H1 (cell line): ENCODE measurements around the gene ABCC11. TPM values are rescaled to one million over a fixed set of nuclear protein-coding genes. Genes with fewer than 3 reads are reported as not detected.

ENCODE experiments used
- CTCF ChIA-PET: fragments of 300-600 bp; sonication (Branson Sonifier 250); formaldehyde crosslinking; loops from one replicate; lab custom pipeline; 2021; ENCODE audit not compliant: partially characterized antibody; lab: Charles Lee
- POLR2A ChIA-PET: fragments of 300-600 bp; sonication (Branson Sonifier 250); formaldehyde crosslinking; loops from one replicate; lab custom pipeline; 2021; ENCODE audit warnings: inconsistent platforms; ENCODE audit not compliant: partially characterized antibody; lab: Charles Lee
- DNase-seq, 2 experiments: peaks; one replicate each; pipeline versions ENCODE4 v3.0.0 to v3.0.0-alpha.2; 2010 to 2022; ENCODE audit warnings: low spot score in 2 of 2, low read depth in 1 of 2, mixed read lengths in 1 of 2
- FAIRE-seq: peaks from 2 replicates; lab custom pipeline; 2011; peaks lifted over from hg19 to GRCh38; lab: Jason Lieb, UNC
- H2AFZ ChIP-seq: 2 replicates; pipeline ENCODE4 v1.8.1; 2012; ENCODE audit warnings: low read length, inconsistent platforms
- H2AK5ac ChIP-seq: 2 replicates; pipeline ENCODE4 v1.6.1; 2013; ENCODE audit warnings: low read depth, low read length
- H2BK120ac ChIP-seq: replicated peaks from 2 replicates; pipeline ENCODE3; 2013; ENCODE audit warnings: low read depth, low read length, inconsistent platforms
- H2BK12ac ChIP-seq: 2 replicates; pipeline ENCODE4 v1.6.1; 2013; ENCODE audit warnings: low read depth, low read length
- H2BK15ac ChIP-seq: 2 replicates; pipeline ENCODE4 v1.6.1; 2013; ENCODE audit warnings: low read length
- H2BK20ac ChIP-seq: 2 replicates; pipeline ENCODE4 v1.6.1; 2013; ENCODE audit warnings: low read length
- H2BK5ac ChIP-seq: 2 replicates; pipeline ENCODE4 v1.6.1; 2013; ENCODE audit warnings: low read depth, low read length
- H3K14ac ChIP-seq: 2 replicates; pipeline ENCODE4 v1.6.1; 2013; ENCODE audit warnings: inconsistent platforms; ENCODE audit not compliant: insufficient read length
- H3K18ac ChIP-seq: 2 replicates; pipeline ENCODE4 v1.6.1; 2013; ENCODE audit warnings: low read length; ENCODE audit errors: extremely low read depth
- H3K23ac ChIP-seq: 2 replicates; pipeline ENCODE4 v1.6.1; 2013; ENCODE audit warnings: inconsistent platforms; ENCODE audit not compliant: insufficient read length
- H3K23me2 ChIP-seq: 2 replicates; pipeline ENCODE4 v1.6.1; 2013; ENCODE audit warnings: low read depth, low read length
- H3K27ac ChIP-seq: 2 replicates; pipeline ENCODE4 v1.6.1; 2011; ENCODE audit warnings: low read depth, low read length, inconsistent platforms
- H3K27me3 ChIP-seq, 4 experiments: replicated peaks in 1 of 4; 1 replicate in 1 of 4; 2 replicates in 3 of 4; pipeline versions ENCODE4 v1.6.1 to v1.8.1; 2011 to 2013; ENCODE audit warnings: low read length in 3 of 4, mild to moderate bottlenecking in 3 of 4, inconsistent platforms in 2 of 4, mixed read lengths in 2 of 4, moderate library complexity in 1 of 4; ENCODE audit not compliant: control insufficient read depth in 3 of 4, insufficient read depth in 3 of 4; ENCODE audit errors: extremely low read depth in 1 of 4
- H3K36me3 ChIP-seq, 4 experiments: 2 replicates each; pipeline versions ENCODE4 v1.6.1 to v1.8.1; 2011 to 2013; ENCODE audit warnings: mild to moderate bottlenecking in 4 of 4, low read length in 3 of 4, moderate library complexity in 2 of 4, control low read depth in 1 of 4, inconsistent platforms in 1 of 4; ENCODE audit not compliant: insufficient read depth in 4 of 4, control insufficient read depth in 2 of 4
- H3K4ac ChIP-seq: replicated peaks from 2 replicates; pipeline ENCODE3; 2013; ENCODE audit warnings: low read length, low read depth, mixed read lengths, inconsistent platforms; ENCODE audit not compliant: insufficient read length
- H3K4me1 ChIP-seq, 4 experiments: replicated peaks in 1 of 4; 1 replicate in 1 of 4; 2 replicates in 3 of 4; pipeline versions ENCODE4 v1.6.1 to v1.8.1; 2011 to 2013; ENCODE audit warnings: low read length in 3 of 4, inconsistent platforms in 2 of 4, mixed read lengths in 1 of 4; ENCODE audit not compliant: insufficient read depth in 4 of 4, control insufficient read depth in 3 of 4
- H3K4me2 ChIP-seq, 2 experiments: 2 replicates each; pipeline versions ENCODE4 v1.6.1 to v1.8.1; 2011 to 2013; ENCODE audit warnings: low read depth in 2 of 2, low read length in 2 of 2, control low read depth in 1 of 2, inconsistent platforms in 1 of 2, mild to moderate bottlenecking in 1 of 2; ENCODE audit not compliant: insufficient read depth in 1 of 2
- H3K4me3 ChIP-seq, 4 experiments: fragments of 200-600, 300-600 bp in 1 of 4; sonication (generic), shearing (Covaris generic), sonication (Bioruptor Twin) in 1 of 4; 2 replicates each; pipeline versions ENCODE4 v1.5.1 to v1.8.1; 2011 to 2016; ENCODE audit warnings: low read length in 4 of 4, low read depth in 3 of 4, control low read depth in 2 of 4, inconsistent platforms in 2 of 4, mild to moderate bottlenecking in 2 of 4, mixed read lengths in 1 of 4, moderate library complexity in 1 of 4; ENCODE audit not compliant: insufficient read depth in 2 of 4; ENCODE audit errors: extremely low read depth in 1 of 4
- H3K56ac ChIP-seq: replicated peaks from 2 replicates; pipeline ENCODE3; 2013; ENCODE audit warnings: low read depth, mild to moderate bottlenecking, mixed read lengths, low read length, inconsistent platforms; ENCODE audit not compliant: insufficient read length
- H3K79me1 ChIP-seq: 2 replicates; pipeline ENCODE4 v1.6.1; 2013; ENCODE audit warnings: low read depth, low read length, control low read depth
- H3K79me2 ChIP-seq, 2 experiments: 2 replicates each; pipeline versions ENCODE4 v1.6.1 to v1.8.1; 2012 to 2013; ENCODE audit warnings: low read length in 2 of 2, mild to moderate bottlenecking in 2 of 2, inconsistent platforms in 1 of 2; ENCODE audit not compliant: insufficient read depth in 2 of 2, control insufficient read depth in 1 of 2
- H3K9ac ChIP-seq, 4 experiments: replicated peaks in 1 of 4; 1 replicate in 1 of 4; 2 replicates in 3 of 4; pipeline versions ENCODE4 v1.6.1 to v1.8.1; 2011 to 2013; ENCODE audit warnings: low read depth in 3 of 4, low read length in 3 of 4, control low read depth in 2 of 4, mild to moderate bottlenecking in 2 of 4, moderate library complexity in 2 of 4, inconsistent platforms in 1 of 4; ENCODE audit errors: extremely low read depth in 1 of 4
- H3K9me3 ChIP-seq, 2 experiments: 2 replicates each; pipeline versions ENCODE4 v1.6.1 to v1.8.1; 2012 to 2013; ENCODE audit warnings: mild to moderate bottlenecking in 2 of 2, moderate library complexity in 2 of 2, control low read depth in 1 of 2, inconsistent platforms in 1 of 2, low read depth in 1 of 2, low read length in 1 of 2, mixed read lengths in 1 of 2; ENCODE audit not compliant: insufficient read depth in 2 of 2
- H4K20me1 ChIP-seq, 2 experiments: replicated peaks in 1 of 2; 2 replicates each; pipeline versions ENCODE3 to v1.8.1; 2011 to 2013; ENCODE audit warnings: inconsistent platforms in 2 of 2, low read length in 2 of 2, mild to moderate bottlenecking in 1 of 2; ENCODE audit not compliant: insufficient read depth in 2 of 2, control insufficient read depth in 1 of 2
- H4K5ac ChIP-seq: 2 replicates; pipeline ENCODE4 v1.6.1; 2013; ENCODE audit warnings: low read length, low read depth, mixed read lengths, inconsistent platforms; ENCODE audit not compliant: insufficient read length
- H4K8ac ChIP-seq: 2 replicates; pipeline ENCODE4 v1.8.0; 2013; ENCODE audit warnings: mild to moderate bottlenecking, moderate library complexity, low read length, inconsistent platforms; ENCODE audit not compliant: insufficient read depth; ENCODE audit errors: extremely low read depth
- H4K91ac ChIP-seq: replicated peaks from 2 replicates; pipeline ENCODE3; 2013; ENCODE audit warnings: low read length, mixed read lengths, inconsistent platforms; ENCODE audit not compliant: insufficient read length
- CBX5 ChIP-seq: fragments of 300-800, 300-1000 bp; sonication (generic); IDR thresholded peaks from 2 replicates; pipeline ENCODE4 v1.7.1; 2016; ENCODE audit warnings: antibody characterized with exemption, low read length, low read depth
- CEBPB ChIP-seq: IDR thresholded peaks from 2 replicates; pipeline ENCODE4 v1.6.1; 2012; ENCODE audit warnings: low read depth, low read length
- EGR1 ChIP-seq: IDR thresholded peaks from 2 replicates; pipeline ENCODE4 v1.6.1; 2011; ENCODE audit warnings: low read depth, low read length, borderline replicate concordance
- GABPA ChIP-seq: IDR thresholded peaks from 2 replicates; pipeline ENCODE4 v1.6.1; 2011; ENCODE audit warnings: mild to moderate bottlenecking, low read length, moderate library complexity, borderline replicate concordance; ENCODE audit not compliant: insufficient read depth
- JUND ChIP-seq: IDR thresholded peaks from 2 replicates; pipeline ENCODE4 v1.6.1; 2011; ENCODE audit warnings: mild to moderate bottlenecking, improper control_type of control experiment, low read length
- RFX5 ChIP-seq: IDR thresholded peaks from 2 replicates; pipeline ENCODE4 v1.6.1; 2011; ENCODE audit warnings: low read depth, low read length, improper control_type of control experiment, borderline replicate concordance
- RNF2 ChIP-seq: fragments of 200-900, 300-1000 bp; sonication (generic); IDR thresholded peaks from 2 replicates; pipeline ENCODE4 v1.7.1; 2016; ENCODE audit warnings: borderline replicate concordance, low read depth, mild to moderate bottlenecking, antibody characterized with exemption, low read length; ENCODE audit not compliant: poor library complexity, severe bottlenecking; ENCODE audit errors: missing control alignments
- SIN3A ChIP-seq, 2 experiments: IDR thresholded peaks in 1 of 2; conservative IDR thresholded peaks in 1 of 2; 2 replicates each; pipeline ENCODE4 v1.6.1; 2011 to 2012; ENCODE audit warnings: low read length in 2 of 2, improper control_type of control experiment in 1 of 2, low read depth in 1 of 2, mild to moderate bottlenecking in 1 of 2
- WGBS, 2 experiments: shearing (Covaris generic) in 1 of 2; methylation state at CpG; one replicate each; pipeline versions ENCODE4 v1.1.6 to v1.1.7; 2013 to 2015; ENCODE audit warnings: low lambda C conversion rate in 2 of 2, mixed read lengths in 2 of 2, inconsistent platforms in 1 of 2, low coverage in 1 of 2, missing lambda C conversion rate in 1 of 2; ENCODE audit not compliant: insufficient replicate concordance in 2 of 2, insufficient coverage in 1 of 2, insufficient read length in 1 of 2; ENCODE audit errors: extremely low coverage in 1 of 2, missing lambda C conversion rate in 1 of 2; 5-methylcytosine and 5-hydroxymethylcytosine counted together
- polyA plus RNA-seq, 7 experiments: library from polyadenylated mRNA; depleted of rRNA in 3 of 7; stranded (reverse) in 5 of 7; unstranded in 2 of 7; fragments of >200 nt in 5 of 7; fragments of 200-250 nt in 2 of 7; gene quantifications; 1 replicate in 5 of 7; 2 replicates in 1 of 7; 4 replicates in 1 of 7; pipeline versions ENCODE4 v1.2.1 to v1.2.3, GENCODE V29; 2011 to 2013; ENCODE audit warnings: missing spikeins in 2 of 7, mixed read lengths in 2 of 7
- total RNA-seq: library from RNA; stranded (reverse); fragmentation: NEBNext Ultra II Directional; extraction: Animal tissue kit (Norgen Biotek cat#: 25700); gene quantifications from 2 replicates; pipeline ENCODE4 v1.2.1, GENCODE V29; 2021
- TF ChIP-seq, protein P1 (sequence below): IDR thresholded peaks from 2 replicates; pipeline ENCODE4 v1.6.1; 2012; ENCODE audit warnings: low read length, inconsistent platforms

ABCC11 gene
- total and polyA plus RNA-seq, 2 of the 8 experiments (the other 6 are each of a cell fraction or from before 2014, with no cell fraction given): 0.06 TPM; not detected in 1

- FAIRE-seq: no peak
Observed at GRCh38 chr16:48217708-48218107, 29.6 kb downstream of the ABCC11 start.

More at GRCh38 chr16:48217708-48218107, 29.6 kb downstream of the ABCC11 start:
- H4K5ac ChIP-seq: no peak overlapping the region
- H2AK5ac ChIP-seq: no peak overlapping the region
- no peak overlapping the region for H3K4ac ChIP-seq
- H2BK20ac ChIP-seq: no peak overlapping the region
- H3K23me2 ChIP-seq: no peaks in the 10 kb centered on the region
- H3K79me1 ChIP-seq: no peaks in the 10 kb centered on the region
- H3K18ac ChIP-seq: no peak overlapping the region
- no peak overlapping the region for H3K56ac ChIP-seq
- H3K27me3 ChIP-seq: no peaks in the 10 kb centered on the region
- no peak overlapping the region for H4K91ac ChIP-seq
- H4K8ac ChIP-seq: no peak overlapping the region
- H3K9me3 ChIP-seq: no peaks in the 10 kb centered on the region
- H3K4me2 ChIP-seq: no peak overlapping the region
- WGBS, 2 experiments: 89% methylated on average over 2 of the region's 2 CpGs; no CpG with 5 or more reads in 1 of the 2 experiments
- CTCF ChIA-PET: no interaction called here
- H3K23ac ChIP-seq: no peak overlapping the region
- no peak overlapping the region for H2AFZ ChIP-seq
- H3K27ac ChIP-seq: no peak overlapping the region
- no peak for DNase-seq
- H2BK5ac ChIP-seq: no peak overlapping the region
- no peak overlapping the region for H2BK120ac ChIP-seq
- no peak for TF ChIP-seq CBX5
- no peak for TF ChIP-seq JUND
- TF ChIP-seq, protein P1, sequence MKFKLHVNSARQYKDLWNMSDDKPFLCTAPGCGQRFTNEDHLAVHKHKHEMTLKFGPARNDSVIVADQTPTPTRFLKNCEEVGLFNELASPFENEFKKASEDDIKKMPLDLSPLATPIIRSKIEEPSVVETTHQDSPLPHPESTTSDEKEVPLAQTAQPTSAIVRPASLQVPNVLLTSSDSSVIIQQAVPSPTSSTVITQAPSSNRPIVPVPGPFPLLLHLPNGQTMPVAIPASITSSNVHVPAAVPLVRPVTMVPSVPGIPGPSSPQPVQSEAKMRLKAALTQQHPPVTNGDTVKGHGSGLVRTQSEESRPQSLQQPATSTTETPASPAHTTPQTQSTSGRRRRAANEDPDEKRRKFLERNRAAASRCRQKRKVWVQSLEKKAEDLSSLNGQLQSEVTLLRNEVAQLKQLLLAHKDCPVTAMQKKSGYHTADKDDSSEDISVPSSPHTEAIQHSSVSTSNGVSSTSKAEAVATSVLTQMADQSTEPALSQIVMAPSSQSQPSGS: no peak
- TF ChIP-seq RFX5: no peak
- no peak for TF ChIP-seq GABPA
- TF ChIP-seq RNF2: no peak
- TF ChIP-seq EGR1: no peak
- TF ChIP-seq SIN3A (conservative IDR thresholded peaks at IDR 0.05 in 1 of 2, IDR thresholded peaks at IDR 0.05 in 1 of 2; ENCODE audit: low read depth in 1 of 2, low read length in 2 of 2): no peak
- no peak for TF ChIP-seq CEBPB
- TF ChIP-seq, all 59 proteins: peak for 0
- no peak overlapping the region for H3K14ac ChIP-seq
- H3K4me3 ChIP-seq: no peak overlapping the region
- no peak overlapping the region for H3K9ac ChIP-seq
- H3K4me1 ChIP-seq: no peaks in the 10 kb centered on the region; a peak in 1 of 7 replicates
- H3K79me2 ChIP-seq: no peaks in the 10 kb centered on the region
- H2BK12ac ChIP-seq: no peak overlapping the region
- H2BK15ac ChIP-seq: no peak overlapping the region
- POLR2A ChIA-PET: no interaction called here
- no peaks in the 10 kb centered on the region for H4K20me1 ChIP-seq
- H3K36me3 ChIP-seq: no peaks in the 10 kb centered on the region
